Spleen (tissue), 7 donors: Measurements from ENCODE around the gene CBX1.

Experiments used
- CTCF ChIP-seq, 11 experiments: fragments of 200-600 bp in 7 of 11; fragments of 450-650 bp in 4 of 11; sonication (generic) in 4 of 11; IDR thresholded peaks in 8 of 11; conservative IDR thresholded peaks in 3 of 11; 1 replicate in 7 of 11; 2 replicates in 4 of 11; pipeline versions ENCODE4 v1.4.0 to v1.8.0; 2016 to 2021; ENCODE audit warnings: antibody characterized with exemption in 11 of 11, inconsistent platforms in 4 of 11, mild to moderate bottlenecking in 1 of 11
- POLR2A ChIP-seq, 3 donors: fragments of 450-650 bp; IDR thresholded peaks; one replicate each; pipeline ENCODE4 v1.5.1; 2017; ENCODE audit warnings: antibody characterized with exemption in 3 of 3, mild to moderate bottlenecking in 1 of 3
- POLR2AphosphoS5 ChIP-seq, 3 donors: sonication (generic); formaldehyde crosslinking; IDR thresholded peaks; one replicate each; pipeline ENCODE4 v1.5.1; 2017; ENCODE audit warnings: antibody characterized with exemption in 3 of 3
- donor health status: DM: no; HTN: no; CAD: no; lungs with moderate emphysema.
- donor health status: DM: no; HTN: no; CAD: no.
- donor health status: DM: no; HTN: no; CAD: no.

- TF ChIP-seq POLR2A (IDR thresholded peaks at IDR 0.05) (no peak), CTCF (IDR thresholded peaks at IDR 0.05 in 8 of 11, conservative IDR thresholded peaks at IDR 0.05 in 3 of 11) (peak in 1 of 11 experiments; percentile 6), POLR2AphosphoS5 (IDR thresholded peaks at IDR 0.05) (no peak)
Measured at GRCh38 chr17:48024149-48025039, 76.9 kb downstream of the CBX1 start.
